Measurements from ENCODE around the gene P2RY12. TPM values are rescaled to one million over a fixed set of nuclear protein-coding genes. Genes with fewer than 3 reads are reported as not detected.
A peak's percentile ranks its signal among the peaks of the same experiment; 100 is the strongest.

P2RY12 gene
- total and polyA plus RNA-seq, 7 donors = 0.13 to 1.1 (median 0.36) TPM; not detected in 1

GRCh38 chr3:151307131-151307530 lies 77.4 kb downstream of the P2RY12 start:
- no peak for TF ChIP-seq CTCF (IDR thresholded peaks at IDR 0.05)
- Histone ChIP-seq H3K27ac (no peak overlapping the region), H3K9me3 (no peaks in the 10 kb centered on the region), H3K4me3 (no peak overlapping the region), H3K36me3 (ENCODE audit: insufficient read depth in 1 of 2, low read depth in 1 of 2) (no peaks in the 10 kb centered on the region), H3K4me1 (no peaks in the 10 kb centered on the region), H3K27me3 (ENCODE audit: insufficient read depth in 3 of 3, low read length in 2 of 3) (peaks cover 0 to 7% (median 0%) of the 10 kb centered on the region in 3 donors)
- no peak for DNase-seq
- intact Hi-C loops (cut with DNase I) = no loop called here
- no peak for ATAC-seq

GRCh38 chr3:151306168-151306810 lies 78.3 kb downstream of the P2RY12 start:
- WGBS, 3 donors = 77 to 84% (median 83%) methylated on average over 6 of the region's 6 CpGs
- intact Hi-C loops (cut with DNase I) = no loop called here
- no peaks in the 10 kb centered on the region for H3K9me3 ChIP-seq
- H3K4me3 ChIP-seq = no peak overlapping the region
- ATAC-seq = no peak
- H3K4me1 ChIP-seq = no peaks in the 10 kb centered on the region
- no peaks in the 10 kb centered on the region for H3K36me3 ChIP-seq (ENCODE audit: insufficient read depth in 1 of 2, low read depth in 1 of 2)
- DNase-seq = no peak
- peaks cover 0 to 7% (median 0%) of the 10 kb centered on the region in 3 donors for H3K27me3 ChIP-seq (ENCODE audit: insufficient read depth in 3 of 3, low read length in 2 of 3)
- TF ChIP-seq CTCF (IDR thresholded peaks at IDR 0.05) = no peak
- no peak overlapping the region for H3K27ac ChIP-seq

- WGBS, 3 donors = 74 to 80% (median 78%) methylated on average over 4 of the region's 4 CpGs
- Histone ChIP-seq H3K27me3 (ENCODE audit: insufficient read depth in 3 of 3, low read length in 2 of 3) (peaks cover 0 to 7% (median 0%) of the 10 kb centered on the region in 3 donors), H3K27ac (no peak overlapping the region), H3K36me3 (ENCODE audit: insufficient read depth in 1 of 2, low read depth in 1 of 2) (no peaks in the 10 kb centered on the region), H3K9me3 (no peaks in the 10 kb centered on the region), H3K4me3 (no peak overlapping the region), H3K4me1 (no peaks in the 10 kb centered on the region)
- intact Hi-C loops (cut with DNase I) = no loop called here
- ATAC-seq = no peak
- no peak for TF ChIP-seq CTCF (IDR thresholded peaks at IDR 0.05)
- no peak for DNase-seq
These were observed 78.8 kb downstream of the P2RY12 start for GRCh38 chr3:151305775-151306151.

GRCh38 chr3:151305060-151305774 lies 79.3 kb downstream of the P2RY12 start:
- intact Hi-C loops (cut with DNase I) = no loop called here
- DNase-seq = peak; percentile 51 to 56

More at GRCh38 chr3:151305060-151305774, 79.3 kb downstream of the P2RY12 start:
- ATAC-seq = peak in 3 of 4 donors; percentile 50 to 89 (median 74)
- WGBS, 3 donors = 54 to 63% (median 63%) methylated on average over 7 of the region's 7 CpGs
- Histone ChIP-seq H3K4me3 (no peak overlapping the region), H3K9me3 (no peaks in the 10 kb centered on the region), H3K27me3 (ENCODE audit: insufficient read depth in 3 of 3, low read length in 2 of 3) (peaks cover 0 to 7% (median 0%) of the 10 kb centered on the region in 3 donors), H3K27ac (no peak overlapping the region), H3K36me3 (ENCODE audit: insufficient read depth in 1 of 2, low read depth in 1 of 2) (no peaks in the 10 kb centered on the region), H3K4me1 (no peaks in the 10 kb centered on the region)
- TF ChIP-seq CTCF (IDR thresholded peaks at IDR 0.05) = no peak
